Gastrocnemius medialis (tissue), 4 donors: Measurements from ENCODE around the gene GLUD1.

Experiments
- CTCF ChIP-seq, 5 experiments: fragments of 450-650 bp in 3 of 5; fragments of 200-600 bp in 2 of 5; sonication (generic) in 2 of 5; IDR thresholded peaks in 4 of 5; conservative IDR thresholded peaks in 1 of 5; 1 replicate in 4 of 5; 2 replicates in 1 of 5; pipeline ENCODE4 v1.5.1; 2016 to 2019; ENCODE audit warnings: antibody characterized with exemption in 5 of 5, mild to moderate bottlenecking in 3 of 5, moderate library complexity in 3 of 5
- POLR2A ChIP-seq, 2 donors: fragments of 450-650 bp; IDR thresholded peaks; one replicate each; pipeline ENCODE4 v1.6.1; 2017; ENCODE audit warnings: antibody characterized with exemption in 2 of 2, mild to moderate bottlenecking in 2 of 2, moderate library complexity in 2 of 2

DNA sequence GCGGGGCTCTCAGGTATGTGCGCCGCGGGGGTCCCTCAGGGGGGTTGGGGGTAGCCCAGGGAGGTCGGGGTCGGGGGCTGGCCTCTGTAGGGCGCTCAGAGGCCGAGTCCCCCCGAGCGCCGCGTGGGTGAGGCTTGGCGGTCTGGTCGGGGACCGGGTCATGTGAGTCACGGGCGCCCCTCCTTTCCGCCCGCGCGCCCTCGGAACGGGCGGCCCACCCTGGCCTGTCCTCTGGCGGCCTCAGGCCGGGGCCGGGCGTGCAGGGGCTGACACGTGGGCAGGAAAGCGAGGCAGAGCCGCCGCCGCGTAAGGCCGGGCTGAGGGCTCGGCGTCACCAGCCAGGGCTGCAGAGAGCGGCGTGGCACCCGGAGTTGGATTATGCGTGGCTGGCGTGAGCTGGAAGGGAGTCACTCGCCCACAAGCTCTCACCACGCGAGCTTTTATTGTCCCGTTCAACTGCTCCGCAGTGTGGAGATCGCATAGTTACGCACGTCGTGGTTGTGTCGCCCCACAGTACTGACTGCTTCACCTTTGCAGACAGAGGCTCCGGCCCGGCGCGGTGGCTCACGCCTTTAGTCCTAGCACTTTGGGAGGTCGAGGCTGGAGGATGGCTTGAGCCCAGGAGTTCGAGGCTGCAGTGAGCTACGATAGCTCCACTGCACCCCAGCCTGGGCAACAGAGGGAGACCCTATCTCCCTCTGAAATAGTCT is 748 bp upstream of the GLUD1 start:
- no peak for TF ChIP-seq CTCF (IDR thresholded peaks at IDR 0.05 in 4 of 5, conservative IDR thresholded peaks at IDR 0.05 in 1 of 5)
- TF ChIP-seq POLR2A (IDR thresholded peaks at IDR 0.05), result peak in 1 of 2 donors; percentile 15
